Activated naive CD4-positive, alpha-beta T cell treated with anti-CD3 and anti-CD28 coated beads, Interleukin-2, amount 50 U/mL, for 72 hours (primary cell): ENCODE data around the gene ILKAP. TPM values are rescaled to one million over a fixed set of nuclear protein-coding genes. Genes with fewer than 3 reads are reported as not detected.

Experiments used
- ATAC-seq, 2 donors: fragments of 150-1000 bp; cut with Tn5 transposase; 2 replicates each; pipeline ENCODE4 v1.10.0; 2021; ENCODE audit warnings: mild to moderate bottlenecking in 2 of 2, moderate library complexity in 2 of 2
- DNase-seq, 2 donors: peaks; one replicate each; pipeline ENCODE4 v3.0.0; 2021 to 2022; ENCODE audit warnings: low spot score in 2 of 2
- H3K27ac Mint-ChIP-seq, 2 donors: one replicate each; pipeline ENCODE4 v1.8.0; 2022; ENCODE audit warnings: mild to moderate bottlenecking in 2 of 2, mixed read lengths in 2 of 2
- H3K36me3 Mint-ChIP-seq, 2 donors: one replicate each; pipeline ENCODE4 v1.8.0; 2022; ENCODE audit warnings: mixed read lengths in 2 of 2
- H3K9me3 Mint-ChIP-seq, 2 donors: one replicate each; pipeline ENCODE4 v1.8.0; 2022; ENCODE audit warnings: mixed read lengths in 2 of 2
- total RNA-seq, 2 donors: library from RNA; stranded (reverse); gene quantifications; one replicate each; pipeline ENCODE4 v1.2.3, GENCODE V29; 2022

Gene ILKAP
- total RNA-seq, 2 donors from 2014 or later: 40.7 to 64.8 TPM

- Mint-ChIP-seq H3K27ac (peak overlapping the region in 1 of 2 donors; percentile 42), H3K9me3 (no peaks in the 10 kb centered on the region), H3K36me3 (no peaks in the 10 kb centered on the region)
- no peak for DNase-seq
- no peak for ATAC-seq
These were observed 21.6 kb upstream of the ILKAP start for GRCh38 chr2:238225121-238225520.

DNA sequence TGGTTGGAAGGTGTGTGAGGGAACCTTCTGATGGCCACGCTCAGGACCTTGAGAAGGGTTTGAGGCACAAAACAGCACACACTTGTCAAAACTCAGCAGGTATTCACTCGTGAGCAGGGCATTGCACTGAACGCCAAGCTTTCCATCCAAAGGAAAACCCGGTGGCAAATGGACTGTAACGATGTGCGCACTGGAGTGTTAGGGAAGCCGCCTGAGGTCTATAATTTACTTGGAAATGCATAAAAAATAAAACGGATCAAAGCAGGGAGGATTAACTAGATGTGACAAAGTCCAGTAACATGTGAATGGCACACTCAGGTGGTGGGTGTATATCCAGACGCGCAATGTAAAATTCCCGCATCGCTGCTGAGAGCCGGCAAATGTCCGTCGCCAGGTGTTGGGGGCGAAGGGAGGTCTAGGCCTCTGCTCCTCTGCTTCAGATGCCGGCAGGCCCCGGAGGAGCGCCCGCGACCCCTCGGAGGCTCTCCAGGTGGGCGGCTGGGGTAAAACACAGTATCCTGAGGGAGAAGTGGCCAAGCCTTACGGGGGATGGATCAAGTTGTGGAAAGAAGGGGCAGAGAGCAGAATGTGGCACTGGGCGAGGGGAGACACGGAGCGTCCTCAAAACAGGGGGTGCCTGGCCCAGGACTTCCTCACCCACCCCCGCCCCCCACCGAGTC is 21.0 kb upstream of the ILKAP start:
- H3K36me3 Mint-ChIP-seq: no peaks in the 10 kb centered on the region
- H3K27ac Mint-ChIP-seq: no peak overlapping the region
- no peaks in the 10 kb centered on the region for H3K9me3 Mint-ChIP-seq
- ATAC-seq: no peak
- no peak for DNase-seq

DNA sequence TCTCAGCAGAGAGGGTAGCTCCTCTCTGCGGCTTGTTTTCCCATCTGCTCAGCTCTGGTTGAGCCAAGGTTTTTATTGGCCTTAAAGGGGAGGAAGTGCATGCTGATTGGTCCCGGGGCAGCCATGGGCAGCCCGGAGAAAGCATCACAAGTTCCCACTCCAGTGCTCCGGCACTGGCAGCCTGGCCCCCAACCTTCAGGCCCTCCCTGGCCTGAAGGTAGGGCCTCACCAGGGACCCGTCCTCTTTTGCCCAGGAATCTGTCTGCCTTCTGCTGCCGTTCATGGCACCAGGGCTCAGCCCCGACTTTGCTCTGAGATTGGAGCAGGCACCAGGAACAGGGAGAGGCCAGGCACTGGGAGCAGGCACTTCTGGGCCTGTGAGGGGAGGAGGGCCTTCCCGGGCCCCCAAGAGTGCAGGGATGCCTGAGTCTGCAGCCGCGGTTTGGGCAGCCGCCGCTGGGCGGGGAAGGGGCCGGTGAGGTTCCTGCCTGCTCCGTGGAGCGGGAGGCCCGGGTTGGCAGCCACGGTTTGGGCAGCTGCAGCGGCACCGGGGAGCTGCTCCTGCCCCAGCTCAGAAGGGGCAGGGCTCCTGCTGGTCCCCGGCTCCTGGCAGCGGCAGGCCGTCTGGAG is 17.5 kb upstream of the ILKAP start:
- Mint-ChIP-seq H3K27ac (no peak overlapping the region), H3K9me3 (no peaks in the 10 kb centered on the region), H3K36me3 (no peaks in the 10 kb centered on the region)
- DNase-seq: no peak
- ATAC-seq: peak in 1 of 2 donors; percentile 54

DNA sequence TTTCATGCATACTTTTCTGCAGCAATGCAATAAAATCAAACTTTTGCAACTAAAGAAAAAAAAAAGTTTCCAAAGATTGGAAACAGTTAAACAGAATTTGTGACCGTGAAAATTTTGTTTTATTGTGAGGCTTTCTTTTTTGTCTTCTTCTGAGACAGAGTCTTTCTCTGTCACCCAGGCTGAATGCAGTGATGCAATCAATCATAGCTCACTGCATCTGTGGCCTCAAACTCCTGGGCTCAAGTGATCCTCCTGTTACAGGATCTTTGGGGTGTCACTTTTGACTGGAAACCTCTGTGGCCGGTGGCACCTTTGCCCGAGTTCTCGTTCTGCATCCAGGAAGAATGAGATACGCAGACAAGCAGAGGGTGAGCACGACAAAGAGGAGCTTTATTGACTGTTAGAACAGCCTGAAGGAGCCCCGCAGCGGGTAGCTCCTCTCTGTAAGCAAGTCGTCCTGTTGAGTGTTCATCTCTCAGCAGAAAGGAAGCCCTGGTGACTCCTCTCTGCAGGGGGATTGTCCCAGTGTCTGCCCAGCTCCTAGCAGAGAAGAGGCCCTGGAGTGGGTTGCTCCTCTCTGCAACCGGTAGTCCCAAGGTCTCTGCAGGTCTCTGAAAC is 16.9 kb upstream of the ILKAP start:
- no peaks in the 10 kb centered on the region for H3K36me3 Mint-ChIP-seq
- no peaks in the 10 kb centered on the region for H3K9me3 Mint-ChIP-seq
- ATAC-seq (no peak), DNase-seq (no peak)
- no peak overlapping the region for H3K27ac Mint-ChIP-seq

DNA sequence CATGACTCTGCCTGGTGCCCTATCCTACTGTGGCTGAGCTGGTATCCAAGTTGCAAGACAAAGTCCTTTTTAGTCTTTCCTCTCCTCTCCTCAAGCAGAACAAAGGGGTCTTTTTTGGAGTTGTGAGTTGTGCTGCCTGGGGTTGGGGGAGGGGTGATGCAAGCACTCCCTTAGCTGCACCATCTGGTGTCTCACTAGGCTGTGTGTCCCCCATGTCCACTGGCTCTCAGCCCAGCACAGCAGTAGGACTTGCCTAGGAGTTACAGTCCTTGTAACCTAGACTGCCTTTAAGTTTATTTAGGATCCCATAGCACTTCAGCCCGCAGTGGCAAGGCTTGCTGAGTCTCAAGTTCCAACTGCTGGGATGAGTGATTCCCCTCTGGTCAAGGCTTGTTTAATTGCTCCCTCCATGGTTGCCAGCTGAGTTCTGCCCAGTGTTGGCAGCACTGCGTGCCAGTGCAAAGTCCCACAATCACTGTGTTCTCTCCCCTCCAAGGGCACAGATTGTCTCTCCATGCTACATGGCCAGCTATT is 13.2 kb upstream of the ILKAP start:
- Mint-ChIP-seq H3K27ac (no peak overlapping the region), H3K9me3 (peaks cover 0 to 7% of the 10 kb centered on the region in 2 donors), H3K36me3 (peaks cover 0 to 5% of the 10 kb centered on the region in 2 donors)
- DNase-seq (no peak), ATAC-seq (no peak)

GRCh38 chr2:238207006-238207405 is 3.5 kb upstream of the ILKAP start:
- DNase-seq (no peak), ATAC-seq (no peak)
- H3K9me3 Mint-ChIP-seq: no peaks in the 10 kb centered on the region
- H3K27ac Mint-ChIP-seq: no peak overlapping the region
- H3K36me3 Mint-ChIP-seq: peaks cover 0 to 7% of the 10 kb centered on the region in 2 donors

- ATAC-seq (no peak), DNase-seq (no peak)
- Mint-ChIP-seq H3K36me3 (peaks cover 0 to 7% of the 10 kb centered on the region in 2 donors), H3K9me3 (no peaks in the 10 kb centered on the region), H3K27ac (peak overlapping the region; percentile 75 to 87)
These were observed 633 bp upstream of the ILKAP start for GRCh38 chr2:238203973-238204683.

DNA sequence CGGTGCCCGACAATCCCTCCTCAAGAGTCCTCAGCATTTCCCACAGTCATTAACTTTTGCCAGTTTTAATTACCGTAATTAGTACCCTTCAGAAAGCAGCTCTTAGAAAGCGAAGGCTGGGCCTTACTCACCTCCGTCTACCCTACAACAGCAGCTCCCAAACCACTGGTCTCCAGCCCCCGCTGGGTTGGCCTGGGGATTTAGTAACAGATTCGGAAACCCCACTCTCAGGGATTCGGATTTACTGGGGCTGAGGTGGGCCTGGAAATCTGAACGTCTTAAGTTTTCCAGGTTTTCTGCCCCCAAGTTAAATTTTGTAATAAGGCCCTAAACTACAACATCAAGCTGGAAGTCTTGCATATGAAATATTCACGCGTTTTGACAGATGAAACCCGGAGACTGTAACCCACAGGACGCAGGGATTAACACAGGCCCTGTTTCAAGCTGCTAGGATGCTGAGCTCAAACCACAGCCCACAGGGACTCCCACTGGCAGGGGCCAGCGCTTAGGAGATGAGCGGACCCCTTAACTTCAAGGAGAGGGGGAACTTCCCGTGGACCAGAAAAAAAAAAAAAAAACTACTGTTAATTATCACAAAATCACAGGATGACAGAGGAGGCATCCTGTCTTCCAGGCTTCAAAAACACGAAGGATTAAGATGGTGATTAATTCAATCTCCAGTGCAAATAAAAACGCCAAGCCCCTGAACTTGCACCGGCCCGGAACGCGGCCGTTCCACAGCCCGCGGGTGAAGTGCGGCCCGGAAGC is 985 bp downstream of the ILKAP start:
- DNase-seq: no peak
- peaks cover 0 to 7% of the 10 kb centered on the region in 2 donors for H3K36me3 Mint-ChIP-seq
- ATAC-seq: no peak
- peak overlapping the region; percentile 81 to 97 for H3K27ac Mint-ChIP-seq
- H3K9me3 Mint-ChIP-seq: no peaks in the 10 kb centered on the region

DNA sequence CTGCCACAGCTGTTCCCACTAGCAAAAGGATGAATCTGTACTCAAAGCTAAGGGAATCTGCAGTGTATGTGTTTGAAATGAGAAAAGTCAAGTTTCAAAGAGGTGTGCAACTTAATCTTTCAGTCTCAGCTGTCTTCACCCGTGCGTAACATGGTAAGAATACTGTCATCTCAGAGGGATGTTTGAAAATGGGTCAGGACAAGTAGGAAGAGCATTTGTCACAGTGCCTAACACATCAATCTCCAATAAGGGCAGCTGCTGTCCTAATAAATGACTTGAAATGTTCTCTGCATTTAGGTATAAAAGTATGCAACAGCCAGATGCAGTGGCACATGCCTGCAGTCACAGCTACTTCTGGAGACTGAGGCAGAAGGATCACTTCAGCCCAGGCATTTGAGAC is 13.1 kb downstream of the ILKAP start:
- ATAC-seq (no peak), DNase-seq (no peak)
- Mint-ChIP-seq H3K27ac (no peak overlapping the region), H3K36me3 (peaks cover 12 to 22% of the 10 kb centered on the region in 2 donors), H3K9me3 (no peaks in the 10 kb centered on the region)

GRCh38 chr2:238187618-238188548 is 15.6 kb downstream of the ILKAP start:
- ATAC-seq (no peak), DNase-seq (no peak)
- Mint-ChIP-seq H3K27ac (peak overlapping the region; percentile 8 to 16), H3K9me3 (no peaks in the 10 kb centered on the region), H3K36me3 (peaks cover 15 to 35% of the 10 kb centered on the region in 2 donors)

- H3K36me3 Mint-ChIP-seq: peaks cover 20 to 38% of the 10 kb centered on the region in 2 donors
- H3K27ac Mint-ChIP-seq: peak overlapping the region in 1 of 2 donors; percentile 69
- DNase-seq (no peak), ATAC-seq (peak in 1 of 2 donors; percentile 57)
- H3K9me3 Mint-ChIP-seq: no peaks in the 10 kb centered on the region
These were observed 19.7 kb downstream of the ILKAP start for GRCh38 chr2:238183821-238184220.

DNA sequence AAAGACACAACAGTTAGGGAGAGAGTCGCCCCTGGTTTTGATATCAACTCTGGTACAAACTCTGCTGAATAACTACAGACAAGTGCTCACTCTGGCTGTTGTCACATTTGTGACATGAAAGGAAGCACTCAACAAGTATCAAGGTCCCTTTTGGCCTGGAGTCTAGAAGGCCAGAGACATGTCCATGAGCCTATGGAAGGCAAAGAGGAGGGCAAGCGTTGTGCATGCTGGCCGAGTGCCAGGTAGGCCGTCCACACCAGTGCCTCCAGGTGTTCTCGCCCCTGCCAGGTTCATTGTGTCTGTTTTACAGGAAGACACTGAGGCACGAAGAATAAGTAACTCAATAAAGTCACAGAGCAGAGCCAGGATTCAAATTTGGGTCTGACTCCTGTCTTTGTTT is 21.1 kb downstream of the ILKAP start:
- Mint-ChIP-seq H3K27ac (no peak overlapping the region), H3K9me3 (no peaks in the 10 kb centered on the region), H3K36me3 (peaks cover 14 to 25% of the 10 kb centered on the region in 2 donors)
- ATAC-seq (no peak), DNase-seq (no peak)

- ATAC-seq: no peak
- Mint-ChIP-seq H3K36me3 (peaks cover 14 to 26% of the 10 kb centered on the region in 2 donors), H3K9me3 (no peaks in the 10 kb centered on the region), H3K27ac (no peak overlapping the region)
- DNase-seq: no peak
These were observed 22.9 kb downstream of the ILKAP start for GRCh38 chr2:238180554-238180953.

- peaks cover 5 to 6% of the 10 kb centered on the region in 2 donors for H3K36me3 Mint-ChIP-seq
- no peak for DNase-seq
These were observed 26.9 kb downstream of the ILKAP start for GRCh38 chr2:238176613-238177012.

DNA sequence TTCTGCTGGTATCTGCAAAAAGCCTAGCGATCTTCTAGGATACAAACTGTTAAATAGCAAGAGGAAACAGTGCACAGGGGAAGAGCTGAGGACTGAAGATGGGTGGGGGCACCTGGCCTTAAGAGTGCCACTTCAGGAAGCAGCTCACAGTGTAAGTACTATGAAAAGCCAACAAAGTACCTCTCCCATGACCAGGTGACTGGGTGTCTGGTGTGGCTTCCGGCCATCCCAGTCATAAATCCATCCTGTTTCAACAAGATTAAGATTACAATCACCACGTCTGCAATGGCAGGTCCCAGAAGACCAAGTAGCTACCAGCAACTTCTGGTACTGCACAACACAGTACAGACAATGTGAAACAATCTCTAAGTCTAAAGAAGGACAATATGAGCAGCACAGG is 28.8 kb downstream of the ILKAP start:
- DNase-seq (no peak), ATAC-seq (no peak)
- Mint-ChIP-seq H3K9me3 (no peaks in the 10 kb centered on the region), H3K27ac (peak overlapping the region in 1 of 2 donors; percentile 50), H3K36me3 (peaks cover 5 to 6% of the 10 kb centered on the region in 2 donors)

More at GRCh38 chr2:238176613-238177012, 26.9 kb downstream of the ILKAP start:
- Mint-ChIP-seq H3K9me3 (no peaks in the 10 kb centered on the region), H3K27ac (peak overlapping the region; percentile 18 to 59)
- ATAC-seq: no peak
